ENCODE measurements around the gene TTC9B.
"Not testable (repeated sequence)": the region's sequence is repeated elsewhere in the genome, so short reads cannot be mapped to it uniquely, and the experiment has no call there.

The TTC9B gene

GRCh38 chr19:40213251-40213829 lies 4.8 kb downstream of the TTC9B start:
- DNase-seq: no peak

- DNase-seq: no peak
Measured at GRCh38 chr19:40210889-40211288, 7.3 kb downstream of the TTC9B start.

- no peak for DNase-seq
Measured at GRCh38 chr19:40208602-40209001, 9.6 kb downstream of the TTC9B start.

GRCh38 chr19:40205760-40206159 lies 12.4 kb downstream of the TTC9B start:
- DNase-seq: no peak

- DNase-seq: no peak
Measured at GRCh38 chr19:40204381-40204780, 13.8 kb downstream of the TTC9B start.

- no peak for DNase-seq
Measured at GRCh38 chr19:40200341-40201099, 17.7 kb downstream of the TTC9B start.

- no peak for DNase-seq
Measured at GRCh38 chr19:40198272-40198990, 19.8 kb downstream of the TTC9B start.

- DNase-seq: no peak
Measured at GRCh38 chr19:40193587-40193849, 24.7 kb downstream of the TTC9B start.

- DNase-seq: no peak
Measured at GRCh38 chr19:40192758-40193586, 25.2 kb downstream of the TTC9B start.

- no peak for DNase-seq
Measured at GRCh38 chr19:40191836-40192646, 26.1 kb downstream of the TTC9B start.

GRCh38 chr19:40190891-40191835 lies 27.0 kb downstream of the TTC9B start, which contains the start of gene MAP3K10:
MAP3K10 (plus strand) TSS chr19:40191426; CDS start chr19:40192032, 606 bp downstream.
- peak in 1 of 2 experiments; percentile 44 for DNase-seq

- DNase-seq: no peak
Measured at GRCh38 chr19:40184273-40184672, 33.9 kb downstream of the TTC9B start.

GRCh38 chr19:40178756-40179155 lies 39.4 kb downstream of the TTC9B start:
- no peak for DNase-seq

GRCh38 chr19:40177286-40178070 lies 40.7 kb downstream of the TTC9B start:
- no peak for DNase-seq

- DNase-seq: no peak
Measured at GRCh38 chr19:40175820-40176219, 42.4 kb downstream of the TTC9B start.

GRCh38 chr19:40174092-40174491 lies 44.1 kb downstream of the TTC9B start:
- no peak for DNase-seq

GRCh38 chr19:40171293-40171692 lies 46.9 kb downstream of the TTC9B start:
- not testable (repeated sequence) for DNase-seq

GRCh38 chr19:40170303-40170989 lies 47.7 kb downstream of the TTC9B start:
- DNase-seq: not testable (repeated sequence)

- DNase-seq: not testable (repeated sequence)
Measured at GRCh38 chr19:40169482-40170302, 48.5 kb downstream of the TTC9B start.
